ENCODE measurements around the gene CTNNBL1.

DNA sequence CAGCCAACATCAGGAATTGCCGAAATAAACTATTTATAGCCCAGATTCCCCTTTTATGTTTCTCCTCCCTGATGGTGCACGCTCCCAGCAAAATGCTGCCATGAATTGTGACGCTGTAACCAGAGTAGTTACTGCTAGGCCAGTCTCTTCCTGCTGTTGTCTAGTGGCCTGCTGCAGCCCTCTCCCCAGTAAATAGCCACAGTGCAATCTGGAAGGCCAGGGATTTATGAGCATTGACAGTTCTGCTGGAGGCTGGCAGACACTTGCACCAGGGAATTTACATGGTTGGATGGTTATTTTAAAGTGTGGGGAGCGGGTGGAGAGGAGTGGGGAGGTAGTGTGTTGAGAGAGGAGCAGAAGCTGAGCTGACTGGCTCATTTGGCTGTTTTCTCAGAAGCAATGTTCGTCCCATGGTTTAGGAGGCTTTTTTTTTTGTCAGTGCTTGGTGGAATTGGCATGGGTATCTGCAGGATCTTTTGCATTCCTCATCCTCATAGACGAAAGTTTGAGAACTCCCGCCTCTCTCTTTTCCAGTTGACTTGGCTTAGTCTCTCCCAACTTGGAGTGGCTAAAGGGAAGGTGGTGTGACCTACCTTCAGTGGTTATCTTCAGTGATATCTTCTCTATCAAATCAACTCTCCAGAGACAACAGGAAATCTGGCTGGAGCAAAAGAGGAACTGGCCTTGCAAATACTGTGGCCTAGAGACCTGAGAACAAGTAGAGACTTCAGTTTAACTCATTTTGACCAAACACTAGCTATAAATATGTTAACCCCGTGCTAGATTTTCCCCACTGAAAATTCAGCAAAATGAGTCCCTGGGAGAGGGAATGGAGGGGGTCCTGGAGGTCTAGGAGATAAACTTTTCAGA lies 109.8 kb downstream of the CTNNBL1 start:
- no peak for TF ChIP-seq POLR2AphosphoS5 (IDR thresholded peaks at IDR 0.05)
- TF ChIP-seq, protein P1, sequence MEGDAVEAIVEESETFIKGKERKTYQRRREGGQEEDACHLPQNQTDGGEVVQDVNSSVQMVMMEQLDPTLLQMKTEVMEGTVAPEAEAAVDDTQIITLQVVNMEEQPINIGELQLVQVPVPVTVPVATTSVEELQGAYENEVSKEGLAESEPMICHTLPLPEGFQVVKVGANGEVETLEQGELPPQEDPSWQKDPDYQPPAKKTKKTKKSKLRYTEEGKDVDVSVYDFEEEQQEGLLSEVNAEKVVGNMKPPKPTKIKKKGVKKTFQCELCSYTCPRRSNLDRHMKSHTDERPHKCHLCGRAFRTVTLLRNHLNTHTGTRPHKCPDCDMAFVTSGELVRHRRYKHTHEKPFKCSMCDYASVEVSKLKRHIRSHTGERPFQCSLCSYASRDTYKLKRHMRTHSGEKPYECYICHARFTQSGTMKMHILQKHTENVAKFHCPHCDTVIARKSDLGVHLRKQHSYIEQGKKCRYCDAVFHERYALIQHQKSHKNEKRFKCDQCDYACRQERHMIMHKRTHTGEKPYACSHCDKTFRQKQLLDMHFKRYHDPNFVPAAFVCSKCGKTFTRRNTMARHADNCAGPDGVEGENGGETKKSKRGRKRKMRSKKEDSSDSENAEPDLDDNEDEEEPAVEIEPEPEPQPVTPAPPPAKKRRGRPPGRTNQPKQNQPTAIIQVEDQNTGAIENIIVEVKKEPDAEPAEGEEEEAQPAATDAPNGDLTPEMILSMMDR (IDR thresholded peaks at IDR 0.05) = no peak
- no peak for TF ChIP-seq POLR2A (IDR thresholded peaks at IDR 0.05)
- TF ChIP-seq EP300 (IDR thresholded peaks at IDR 0.05) = no peak

Data from stomach (tissue), 4 donors.